Activated B cell treated with CpG ODN at 0.5 μM for 24 hours (primary cell): ENCODE data around the gene CPSF2. TPM values are rescaled to one million over a fixed set of nuclear protein-coding genes. Genes with fewer than 3 reads are reported as not detected.

Experiments used
- ATAC-seq: fragments of 200-7000 bp; cut with Tn5 transposase; one replicate; pipeline ENCODE4 v1.10.0; 2021; ENCODE audit warnings: low read depth, mild to moderate bottlenecking, moderate library complexity
- CTCF ChIA-PET: fragments of 350-600 bp; sonication (Branson Sonifier 250); formaldehyde crosslinking; loops from one replicate; lab custom pipeline; 2021; ENCODE audit warnings: antibody characterized with exemption; lab: Charles Lee
- POLR2A ChIA-PET: fragments of 350-600 bp; sonication (Branson Sonifier 250); formaldehyde crosslinking; loops from one replicate; lab custom pipeline; 2021; ENCODE audit warnings: antibody characterized with exemption; lab: Charles Lee
- DNase-seq: peaks from one replicate; pipeline ENCODE4 v3.0.0; 2022
- H3K27ac Mint-ChIP-seq: one replicate; pipeline ENCODE4 v1.8.0; 2020; ENCODE audit warnings: mixed read lengths
- H3K27me3 Mint-ChIP-seq: one replicate; pipeline ENCODE4 v1.8.0; 2021; ENCODE audit warnings: mixed read lengths
- H3K36me3 Mint-ChIP-seq: one replicate; pipeline ENCODE4 v1.8.0; 2021; ENCODE audit warnings: low read depth, mixed read lengths
- H3K4me1 Mint-ChIP-seq: one replicate; pipeline ENCODE4 v1.8.0; 2021; ENCODE audit warnings: mixed read lengths
- H3K4me3 Mint-ChIP-seq: one replicate; pipeline ENCODE4 v1.8.0; 2020; ENCODE audit warnings: mild to moderate bottlenecking, mixed read lengths
- H3K9me3 Mint-ChIP-seq: one replicate; pipeline ENCODE4 v1.8.0; 2020; ENCODE audit warnings: mixed read lengths
- CTCF ChIP-seq: fragments of 200-600 bp; IDR thresholded peaks from one replicate; pipeline ENCODE4 v1.8.0; 2022; ENCODE audit warnings: antibody characterized with exemption, mild to moderate bottlenecking
- intact Hi-C: fragments of 100-400 bp; cut with micrococcal nuclease; formaldehyde crosslinking; loops from one replicate; pipeline ENCODE4 v1.15.1; 2024
- total RNA-seq: library from RNA; stranded (reverse); gene quantifications from 2 replicates; pipeline ENCODE4 v1.2.3, GENCODE V29; 2022

Gene CPSF2
- total RNA-seq, 1 donor from 2014 or later, result 53.2 TPM

DNA sequence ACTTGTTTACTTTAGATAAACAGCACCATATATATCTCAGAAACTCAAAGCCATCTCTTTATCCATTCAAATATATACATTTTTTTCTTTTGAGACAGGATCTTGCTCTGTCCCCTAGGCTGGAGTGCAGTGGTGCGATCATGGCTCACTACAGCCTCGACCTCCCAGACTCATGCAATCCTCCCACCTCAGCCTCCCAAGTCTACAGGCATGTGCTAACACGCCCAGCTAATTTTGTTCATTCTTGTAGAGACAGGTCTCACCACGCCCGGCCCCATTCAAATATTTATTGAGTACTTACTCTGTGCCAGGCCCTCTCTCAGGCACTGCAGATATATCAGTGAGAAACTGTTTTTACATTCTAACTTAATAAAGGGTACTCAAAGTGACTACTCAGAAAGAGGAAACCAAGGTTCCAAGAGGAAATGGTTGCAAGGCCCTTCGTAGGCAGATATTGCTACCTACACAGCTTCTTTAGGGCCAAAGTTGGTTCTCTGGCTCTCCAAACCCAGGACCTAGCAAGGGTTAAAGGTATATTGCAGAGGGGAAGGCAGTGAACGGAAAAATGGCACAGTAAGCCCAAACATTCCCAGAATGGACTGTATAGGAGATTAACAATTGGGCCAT lies 18.3 kb upstream of the CPSF2 start:
- ChIA-PET POLR2A (no interaction called here), CTCF (no interaction called here)
- Mint-ChIP-seq H3K9me3 (no peaks in the 10 kb centered on the region), H3K27ac (no peak overlapping the region), H3K4me1 (peaks cover 53% of the 10 kb centered on the region), H3K4me3 (no peak overlapping the region), H3K27me3 (no peaks in the 10 kb centered on the region), H3K36me3 (peaks cover 6% of the 10 kb centered on the region)
- no peak for DNase-seq
- intact Hi-C loops, result loop anchor here (10.0 kb wide), 1 partner anchor 1081 kb away; the partner anchor contains the start of genes LYSET and MOAP1
- TF ChIP-seq CTCF, result no peak
- no peak for ATAC-seq

GRCh38 chr14:92105073-92105892 lies 16.5 kb upstream of the CPSF2 start:
- no peak for DNase-seq
- peaks cover 6% of the 10 kb centered on the region for H3K36me3 Mint-ChIP-seq
- H3K4me3 Mint-ChIP-seq, result peak overlapping the region; percentile 100
- peaks cover 50% of the 10 kb centered on the region for H3K4me1 Mint-ChIP-seq
- no peaks in the 10 kb centered on the region for H3K27me3 Mint-ChIP-seq
- ChIA-PET POLR2A (interaction anchor here (0.6 to 5.0 kb wide), 8 partner anchors 17 to 1708 kb away, joined by 3 to 141 read pairs (median 6); partner anchors contain the start of genes CPSF2, LGMN, NDUFB1 and TRIP11), CTCF (interaction anchor here (1.3 to 3.3 kb wide), 4 partner anchors 13 to 581 kb away, joined by 4 to 28 read pairs (median 7); no protein-coding TSS in a partner anchor)
- ATAC-seq, result no peak
- intact Hi-C loops, result loop anchor here (5.0 to 10.0 kb wide), 2 partner anchors 593 to 1080 kb away; partner anchors contain the start of genes LYSET, MOAP1 and PPP4R3A
- no peak for TF ChIP-seq CTCF
- H3K9me3 Mint-ChIP-seq, result no peaks in the 10 kb centered on the region
- peak overlapping the region; percentile 92 for H3K27ac Mint-ChIP-seq

DNA sequence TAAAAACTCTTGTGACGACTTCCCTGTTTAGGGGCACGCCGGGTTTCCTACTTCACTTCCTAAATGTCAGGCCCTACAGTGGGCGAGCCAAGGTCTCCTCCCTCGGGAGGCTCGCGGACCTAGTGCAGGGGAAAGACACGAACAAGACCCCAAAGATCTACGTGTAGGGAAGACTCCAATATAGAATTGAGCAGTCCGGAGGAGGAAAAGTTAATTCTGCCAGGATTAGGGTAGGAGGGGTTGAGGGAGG lies 16.0 kb upstream of the CPSF2 start:
- no peak for TF ChIP-seq CTCF
- Mint-ChIP-seq H3K9me3 (no peaks in the 10 kb centered on the region), H3K4me3 (peak overlapping the region; percentile 100), H3K4me1 (peaks cover 46% of the 10 kb centered on the region), H3K27me3 (no peaks in the 10 kb centered on the region), H3K27ac (peak overlapping the region; percentile 92), H3K36me3 (peaks cover 6% of the 10 kb centered on the region)
- POLR2A ChIA-PET, result interaction anchor here (0.5 to 5.0 kb wide), 10 partner anchors 16 to 1708 kb away, joined by 3 to 141 read pairs (median 5); partner anchors contain the start of genes CPSF2, LGMN, NDUFB1 and TRIP11
- intact Hi-C loops, result loop anchor here (1.0 to 10.0 kb wide), 7 partner anchors 15 to 1079 kb away; partner anchors contain the start of genes CPSF2, GOLGA5, LYSET and MOAP1
- CTCF ChIA-PET, result interaction anchor here (0.8 to 3.3 kb wide), 6 partner anchors 12 to 580 kb away, joined by 3 to 28 read pairs (median 7); partner anchors contain the start of genes CPSF2 and NDUFB1
- ATAC-seq, result peak; percentile 3
- DNase-seq, result no peak

- H3K9me3 Mint-ChIP-seq, result no peaks in the 10 kb centered on the region
- peak; percentile 81 for DNase-seq
- CTCF ChIA-PET, result interaction anchor here (0.6 to 3.3 kb wide), 11 partner anchors 12 to 580 kb away, joined by 3 to 28 read pairs (median 5); partner anchors contain the start of genes CPSF2, NDUFB1 and TRIP11
- H3K36me3 Mint-ChIP-seq, result peaks cover 6% of the 10 kb centered on the region
- H3K27ac Mint-ChIP-seq, result peak within 1 kb of the TSS; percentile 92
- TF ChIP-seq CTCF, result no peak
- H3K4me1 Mint-ChIP-seq, result peaks cover 46% of the 10 kb centered on the region
- H3K4me3 Mint-ChIP-seq, result peak within 1 kb of the TSS; percentile 100
- POLR2A ChIA-PET, result interaction anchor here (0.5 to 5.0 kb wide), 12 partner anchors 16 to 1709 kb away, joined by 3 to 141 read pairs (median 4); partner anchors contain the start of genes CPSF2, LGMN, NDUFB1 and TRIP11
- no peaks in the 10 kb centered on the region for H3K27me3 Mint-ChIP-seq
- intact Hi-C loops, result loop anchor here (1.0 to 10.0 kb wide), 7 partner anchors 15 to 1078 kb away; partner anchors contain the start of genes CPSF2, GOLGA5, LYSET and MOAP1
- peak; percentile 91 for ATAC-seq
These were observed 15.4 kb upstream of the CPSF2 start, which contains the start of gene ATXN3 for GRCh38 chr14:92106143-92106926. Gene ATXN3, minus strand, starts transcription at chr14:92106582. Its CDS starts 30 bp downstream, at chr14:92106552.
